Common myeloid progenitor, CD34-positive (primary cell): ENCODE measurements around the gene BTNL2.

ENCODE experiments used
- CTCF ChIA-PET: fragments of 350-600 bp; sonication (Branson Sonifier 250); formaldehyde crosslinking; loops from one replicate; lab custom pipeline; 2021; ENCODE audit warnings: antibody characterized with exemption; lab: Charles Lee
- POLR2A ChIA-PET: fragments of 350-600 bp; sonication (Branson Sonifier 250); formaldehyde crosslinking; loops from one replicate; lab custom pipeline; 2021; ENCODE audit warnings: antibody characterized with exemption; lab: Charles Lee
- DNase-seq, 3 donors: peaks; one replicate each; pipeline versions ENCODE4 v3.0.0 to v3.0.0-alpha.2; 2013
- H3K27ac ChIP-seq, 2 experiments: 1 replicate in 1 of 2; 2 replicates in 1 of 2; pipeline ENCODE4 v1.7.0; 2013; ENCODE audit warnings: inconsistent platforms in 2 of 2, low read length in 2 of 2, mild to moderate bottlenecking in 2 of 2, low read depth in 1 of 2, moderate library complexity in 1 of 2; ENCODE audit not compliant: severe bottlenecking in 2 of 2, insufficient read depth in 1 of 2, poor library complexity in 1 of 2
- H3K27me3 ChIP-seq, 5 experiments: replicated peaks in 2 of 5; 1 replicate in 3 of 5; 2 replicates in 2 of 5; pipeline versions ENCODE4 v1.6.1 to v1.7.0; 2013; ENCODE audit warnings: low read length in 4 of 5, mild to moderate bottlenecking in 2 of 5, moderate library complexity in 2 of 5, inconsistent platforms in 1 of 5; ENCODE audit not compliant: insufficient read depth in 5 of 5, control insufficient read depth in 4 of 5
- H3K36me3 ChIP-seq, 4 experiments: 1 replicate in 2 of 4; 2 replicates in 2 of 4; pipeline versions ENCODE4 v1.6.1 to v1.7.0; 2013; ENCODE audit warnings: low read length in 3 of 4, control low read depth in 1 of 4, mild to moderate bottlenecking in 1 of 4; ENCODE audit not compliant: control insufficient read depth in 4 of 4, insufficient read depth in 4 of 4
- H3K4me1 ChIP-seq, 4 experiments: 1 replicate in 3 of 4; 2 replicates in 1 of 4; pipeline versions ENCODE4 v1.6.1 to v1.7.1; 2013; ENCODE audit warnings: low read length in 3 of 4, mild to moderate bottlenecking in 3 of 4, control low read depth in 1 of 4, inconsistent platforms in 1 of 4, moderate library complexity in 1 of 4; ENCODE audit not compliant: control insufficient read depth in 4 of 4, insufficient read depth in 4 of 4; ENCODE audit errors: control extremely low read depth in 1 of 4
- H3K4me3 ChIP-seq, 7 experiments: 1 replicate in 4 of 7; 2 replicates in 3 of 7; pipeline versions ENCODE4 v1.5.1 to v1.7.0; 2013; ENCODE audit warnings: mild to moderate bottlenecking in 7 of 7, low read length in 6 of 7, moderate library complexity in 6 of 7, inconsistent platforms in 2 of 7, low read depth in 2 of 7, control low read depth in 1 of 7; ENCODE audit not compliant: insufficient read depth in 4 of 7, control insufficient read depth in 1 of 7; ENCODE audit errors: extremely low read depth in 1 of 7
- H3K9me3 ChIP-seq, 5 experiments: 1 replicate in 4 of 5; 2 replicates in 1 of 5; pipeline versions ENCODE4 v1.6.1 to v1.7.1; 2013; ENCODE audit warnings: low read length in 4 of 5, mild to moderate bottlenecking in 2 of 5, inconsistent platforms in 1 of 5, low read depth in 1 of 5, moderate library complexity in 1 of 5; ENCODE audit not compliant: control insufficient read depth in 4 of 5, insufficient read depth in 2 of 5; ENCODE audit errors: control extremely low read depth in 1 of 5
- WGBS: methylation state at CpG from one replicate; pipeline ENCODE4 v1.1.5; 2013; ENCODE audit not compliant: insufficient coverage; 5-methylcytosine and 5-hydroxymethylcytosine counted together

BTNL2 gene

GRCh38 chr6:32416036-32416435 is 9.1 kb upstream of the BTNL2 start:
- POLR2A ChIA-PET: no interaction called here

DNA sequence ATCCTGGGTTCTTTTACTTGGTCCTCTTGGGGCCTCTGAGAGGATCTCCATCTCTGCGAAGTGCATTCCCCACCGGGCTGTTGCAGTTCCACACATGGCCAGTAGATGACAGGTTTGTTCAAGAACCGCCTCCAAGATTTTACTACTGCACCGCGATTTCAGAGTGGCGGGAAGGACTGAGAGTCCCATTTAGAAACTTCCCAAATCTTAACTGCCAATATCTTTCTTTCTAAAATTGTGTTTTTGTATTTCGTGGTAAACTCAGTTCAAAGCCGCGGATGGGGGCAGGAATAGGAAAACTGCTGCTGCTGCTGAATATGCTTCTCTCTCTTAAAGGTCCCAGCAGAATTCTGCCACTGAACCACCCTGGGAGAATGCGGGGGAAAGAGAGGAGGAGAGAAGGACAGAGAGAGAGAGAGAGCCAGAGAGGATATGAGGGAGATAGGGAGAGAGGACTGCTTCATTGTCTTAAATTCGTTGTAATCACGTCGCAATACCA is 8.6 kb upstream of the BTNL2 start:
- Histone ChIP-seq H3K4me3 (peak overlapping the region in 2 of 7 experiments; percentile 25 to 61), H3K27me3 (peaks cover 2 to 8% (median 5%) of the 10 kb centered on the region in 5 experiments), H3K27ac (no peak overlapping the region), H3K9me3 (no peaks in the 10 kb centered on the region), H3K36me3 (no peaks in the 10 kb centered on the region), H3K4me1 (peaks cover 0 to 9% (median 3%) of the 10 kb centered on the region in 4 experiments)
- ChIA-PET CTCF (interaction anchor here (0.7 to 6.2 kb wide), 11 partner anchors 9 to 439 kb away, joined by 3 to 54 read pairs (median 4); partner anchors contain the start of gene PSMB9), POLR2A (no interaction called here)
- 7% methylated on average over 3 of the region's 13 CpGs for WGBS
- DNase-seq: peak; percentile 73 to 83 (median 76)

More at GRCh38 chr6:32416036-32416435, 9.1 kb upstream of the BTNL2 start:
- 88% methylated on average over 1 of the region's 3 CpGs for WGBS
- Histone ChIP-seq H3K27me3 (peaks cover 2 to 8% (median 5%) of the 10 kb centered on the region in 5 experiments), H3K27ac (no peak overlapping the region), H3K36me3 (no peaks in the 10 kb centered on the region), H3K4me3 (peak overlapping the region in 1 of 7 experiments; percentile 61), H3K9me3 (no peaks in the 10 kb centered on the region), H3K4me1 (peaks cover 0 to 9% (median 3%) of the 10 kb centered on the region in 4 experiments)
- CTCF ChIA-PET: interaction anchor here (0.7 to 1.7 kb wide), 6 partner anchors 11 to 439 kb away, joined by 3 to 4 read pairs (median 4); partner anchors contain the start of gene PSMB9
- no peak for DNase-seq

- H3K4me3 ChIP-seq: no peak overlapping the region
- DNase-seq: peak; percentile 84 to 90 (median 88)
- 3% methylated on average over 7 of the region's 11 CpGs for WGBS
- no peak overlapping the region for H3K27ac ChIP-seq
- H3K27me3 ChIP-seq: peaks cover 2 to 8% (median 5%) of the 10 kb centered on the region in 5 experiments
- ChIA-PET CTCF (interaction anchor here (0.7 to 6.2 kb wide), 35 partner anchors 8 to 455 kb away, joined by 3 to 54 read pairs (median 4); no protein-coding TSS in a partner anchor), POLR2A (interaction anchor here (0.7 kb wide), 1 partner anchor 36 kb away, joined by 4 read pairs; no protein-coding TSS in a partner anchor)
- H3K4me1 ChIP-seq: peaks cover 0 to 4% (median 3%) of the 10 kb centered on the region in 4 experiments
- no peaks in the 10 kb centered on the region for H3K9me3 ChIP-seq
- H3K36me3 ChIP-seq: no peaks in the 10 kb centered on the region
Measured at GRCh38 chr6:32413427-32414047, 6.6 kb upstream of the BTNL2 start.

DNA sequence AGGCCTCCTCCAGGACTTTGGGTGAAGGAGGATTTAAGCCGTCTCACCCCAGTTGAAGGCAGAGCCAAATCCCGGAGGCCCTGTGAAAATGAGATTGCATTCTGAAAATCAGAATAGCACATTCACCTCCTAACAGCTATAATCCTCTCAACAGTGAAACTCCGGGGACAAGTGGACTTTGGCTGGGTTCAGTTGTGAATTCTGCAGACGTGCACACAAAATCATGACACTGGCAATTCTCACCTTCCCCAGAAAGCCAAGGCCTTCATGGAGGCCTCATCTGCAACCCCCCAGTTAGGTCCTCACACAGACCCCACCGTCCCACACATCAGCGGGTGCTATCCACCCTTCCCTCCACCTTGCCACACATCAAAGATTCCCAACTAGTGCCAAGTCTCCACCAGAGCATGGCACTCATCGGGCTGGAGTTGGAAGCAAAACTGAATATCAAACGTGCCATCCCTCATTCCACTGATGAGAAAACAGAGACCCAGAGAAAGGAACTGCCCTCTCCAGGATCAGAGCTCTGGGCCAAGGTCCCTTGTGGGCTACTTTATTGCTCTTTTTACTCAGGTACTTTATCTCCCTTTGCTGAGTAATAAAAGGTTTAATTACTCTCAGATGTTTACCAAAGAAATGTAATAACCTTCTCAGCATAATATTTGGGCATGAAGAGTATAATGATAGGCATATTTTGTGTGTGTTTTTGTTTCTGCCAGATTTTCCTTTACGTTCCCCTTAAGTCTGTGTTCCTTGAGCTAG is 4.8 kb upstream of the BTNL2 start:
- ChIA-PET POLR2A (no interaction called here), CTCF (interaction anchor here (1.6 to 6.2 kb wide), 5 partner anchors 7 to 381 kb away, joined by 5 to 54 read pairs (median 24); no protein-coding TSS in a partner anchor)
- WGBS: 96% methylated on average over 8 of the region's 9 CpGs

DNA sequence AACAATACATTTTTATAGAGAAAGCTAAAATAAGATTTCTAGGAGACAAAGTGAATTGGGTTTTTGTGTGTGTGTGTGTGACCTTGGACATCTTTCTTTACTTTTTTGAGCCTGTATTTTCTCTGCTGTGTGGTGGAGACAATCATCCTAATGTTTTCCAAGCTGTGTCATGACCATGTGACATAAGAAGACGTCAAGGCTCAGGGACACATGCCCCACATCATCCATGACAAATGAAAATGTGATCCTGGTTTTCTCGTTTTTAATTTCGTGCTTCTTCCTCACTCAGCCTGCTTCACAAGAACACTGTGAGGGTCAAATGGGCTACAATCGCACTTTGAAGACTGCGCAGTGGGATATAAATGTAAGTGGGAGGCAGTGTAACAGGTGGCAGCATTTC is 3.9 kb upstream of the BTNL2 start:
- Histone ChIP-seq H3K4me3 (no peak overlapping the region), H3K36me3 (no peaks in the 10 kb centered on the region), H3K27me3 (peaks cover 0 to 14% (median 4%) of the 10 kb centered on the region in 5 experiments), H3K4me1 (peaks cover 0 to 4% (median 3%) of the 10 kb centered on the region in 4 experiments), H3K9me3 (no peaks in the 10 kb centered on the region), H3K27ac (no peak overlapping the region)
- no peak for DNase-seq
- WGBS: 67% methylated on average over 3 of the region's 5 CpGs
- ChIA-PET POLR2A (interaction anchor here (0.7 kb wide), 1 partner anchor 148 kb away, joined by 3 read pairs; no protein-coding TSS in a partner anchor), CTCF (interaction anchor here (1.1 to 6.2 kb wide), 4 partner anchors 8 to 376 kb away, joined by 3 to 54 read pairs (median 18); no protein-coding TSS in a partner anchor)

More for the DNA sequence above, 4.8 kb upstream of the BTNL2 start:
- DNase-seq: no peak
- Histone ChIP-seq H3K9me3 (no peaks in the 10 kb centered on the region), H3K4me3 (no peak overlapping the region), H3K4me1 (peaks cover 0 to 4% (median 3%) of the 10 kb centered on the region in 4 experiments), H3K27ac (no peak overlapping the region), H3K36me3 (no peaks in the 10 kb centered on the region), H3K27me3 (peaks cover 2 to 13% (median 4%) of the 10 kb centered on the region in 5 experiments)

GRCh38 chr6:32406197-32406596 is 784 bp downstream of the BTNL2 start:
- CTCF ChIA-PET: interaction anchor here (0.9 to 1.5 kb wide), 4 partner anchors 8 to 380 kb away, joined by 3 to 8 read pairs (median 4); no protein-coding TSS in a partner anchor
- H3K27ac ChIP-seq: no peak overlapping the region
- no peak overlapping the region for H3K4me3 ChIP-seq
- H3K36me3 ChIP-seq: no peaks in the 10 kb centered on the region
- no peaks in the 10 kb centered on the region for H3K9me3 ChIP-seq
- whole genome bisulfite sequencing: 97% methylated on average over 7 of the region's 9 CpGs
- H3K27me3 ChIP-seq: peaks cover 0 to 14% (median 2%) of the 10 kb centered on the region in 5 experiments
- no peak for DNase-seq
- POLR2A ChIA-PET: interaction anchor here (0.6 kb wide), 1 partner anchor 434 kb away, joined by 3 read pairs; a partner anchor contains a TSS
- no peaks in the 10 kb centered on the region for H3K4me1 ChIP-seq
